Endothelial cell of umbilical vein (primary cell): ENCODE data around the gene DIP2A. TPM values are rescaled to one million over a fixed set of nuclear protein-coding genes. Genes with fewer than 3 reads are reported as not detected.
"Not testable (repeated sequence)": the region's sequence is repeated elsewhere in the genome, so short reads cannot be mapped to it uniquely, and the experiment has no call there.

ENCODE experiments used
- BruUV-seq: library from RNA; stranded (reverse); fragments of 400-500 nt; replicated peaks from 2 replicates; lab custom pipeline; 2021; lab: Mats Ljungman, UMichigan
- CTCF ChIA-PET: fragments of 300-600, 350-600 bp; sonication (Branson Sonifier 250); formaldehyde crosslinking; loops from one replicate; lab custom pipeline; 2021; ENCODE audit warnings: antibody characterized with exemption, inconsistent platforms; lab: Charles Lee
- POLR2A ChIA-PET: fragments of 300-600, 350-600 bp; sonication (Branson Sonifier 250); formaldehyde crosslinking; loops from one replicate; lab custom pipeline; 2021; ENCODE audit warnings: antibody characterized with exemption, inconsistent platforms; lab: Charles Lee
- DNase-seq: peaks from one replicate; pipeline ENCODE4 v3.0.0-alpha.2; 2011; ENCODE audit warnings: low read depth, low spot score
- FAIRE-seq: peaks from 2 replicates; lab custom pipeline; 2011; peaks lifted over from hg19 to GRCh38; lab: Jason Lieb, UNC
- H2AFZ ChIP-seq: 2 replicates; pipeline ENCODE4 v1.6.0; 2012; ENCODE audit warnings: low read depth, low read length, control low read depth, inconsistent platforms
- H3K27ac ChIP-seq: 2 replicates; pipeline ENCODE4 v1.5.1; 2011; ENCODE audit warnings: low read depth, mild to moderate bottlenecking, control low read depth, low read length, moderate library complexity; ENCODE audit not compliant: insufficient read depth
- H3K27me3 ChIP-seq, 2 experiments: 2 replicates each; pipeline versions ENCODE4 v1.6.0 to v1.6.1; 2011; ENCODE audit warnings: low read length in 2 of 2, mixed read lengths in 1 of 2; ENCODE audit not compliant: control insufficient read depth in 2 of 2, insufficient read depth in 2 of 2
- H3K36me3 ChIP-seq, 2 experiments: 2 replicates in 1 of 2; 3 replicates in 1 of 2; pipeline ENCODE4 v1.5.1; 2011; ENCODE audit warnings: low read length in 2 of 2, mild to moderate bottlenecking in 1 of 2, moderate library complexity in 1 of 2; ENCODE audit not compliant: control insufficient read depth in 2 of 2, insufficient read depth in 2 of 2; ENCODE audit errors: extremely low read depth in 1 of 2
- H3K4me1 ChIP-seq: 3 replicates; pipeline ENCODE4 v1.5.1; 2011; ENCODE audit warnings: mild to moderate bottlenecking, low read length; ENCODE audit not compliant: control insufficient read depth, insufficient read depth; ENCODE audit errors: extremely low read depth
- H3K4me2 ChIP-seq: 2 replicates; pipeline ENCODE4 v1.6.1; 2011; ENCODE audit warnings: low read length, control low read depth, mixed read lengths; ENCODE audit not compliant: insufficient read depth
- H3K4me3 ChIP-seq, 3 experiments: fragments of 200-600 bp in 1 of 3; sonication (generic), shearing (Covaris generic) in 1 of 3; replicated peaks in 1 of 3; 2 replicates each; pipeline ENCODE4 v1.5.1; 2011 to 2016; ENCODE audit warnings: control low read depth in 3 of 3, low read length in 3 of 3, mild to moderate bottlenecking in 2 of 3, inconsistent platforms in 1 of 3, low read depth in 1 of 3, moderate library complexity in 1 of 3; ENCODE audit not compliant: insufficient read depth in 1 of 3
- H3K79me2 ChIP-seq: 2 replicates; pipeline ENCODE4 v1.6.0; 2012; ENCODE audit warnings: low read length, inconsistent platforms; ENCODE audit not compliant: control insufficient read depth, insufficient read depth
- H3K9ac ChIP-seq: replicated peaks from 2 replicates; pipeline ENCODE3; 2011; ENCODE audit warnings: low read length, control low read depth; ENCODE audit not compliant: insufficient read depth; ENCODE audit errors: extremely low read depth
- H3K9me1 ChIP-seq: replicated peaks from 3 replicates; pipeline ENCODE4 v1.6.0; 2011; ENCODE audit warnings: mild to moderate bottlenecking, low read length; ENCODE audit not compliant: control insufficient read depth, insufficient read depth; ENCODE audit errors: extremely low read depth
- H3K9me3 ChIP-seq: replicated peaks from 2 replicates; pipeline ENCODE4 v1.5.1; 2012; ENCODE audit warnings: low read length, inconsistent platforms; ENCODE audit not compliant: control insufficient read depth, insufficient read depth
- H4K20me1 ChIP-seq: replicated peaks from 2 replicates; pipeline ENCODE3; 2011; ENCODE audit warnings: mild to moderate bottlenecking, low read length; ENCODE audit not compliant: control insufficient read depth, insufficient read depth; ENCODE audit errors: extremely low read depth
- EZH2 ChIP-seq: IDR thresholded peaks from 2 replicates; pipeline ENCODE4 v1.6.1; 2012; ENCODE audit warnings: borderline replicate concordance, low read depth, mild to moderate bottlenecking, moderate library complexity, low read length, inconsistent platforms; ENCODE audit not compliant: severe bottlenecking
- FOS ChIP-seq: IDR thresholded peaks from 2 replicates; pipeline ENCODE4 v1.6.1; 2011; ENCODE audit warnings: mild to moderate bottlenecking, low read length, moderate library complexity, borderline replicate concordance; ENCODE audit not compliant: insufficient read depth
- GATA2 ChIP-seq: IDR thresholded peaks from 2 replicates; pipeline ENCODE4 v1.7.0; 2011; ENCODE audit warnings: low read depth, mild to moderate bottlenecking, moderate library complexity, mixed read lengths, low read length; ENCODE audit not compliant: insufficient read length, insufficient read depth
- JUN ChIP-seq: IDR thresholded peaks from 2 replicates; pipeline ENCODE4 v1.6.1; 2011; ENCODE audit warnings: borderline replicate concordance, low read depth; ENCODE audit not compliant: insufficient read length, insufficient read depth
- MAX ChIP-seq: IDR thresholded peaks from 2 replicates; pipeline ENCODE4 v1.6.1; 2011; ENCODE audit not compliant: insufficient read depth, insufficient read length
- MYC ChIP-seq: IDR thresholded peaks from one replicate; pipeline ENCODE4 v1.6.1; 2011; ENCODE audit warnings: mild to moderate bottlenecking, low read depth, low read length
- POLR2A ChIP-seq: IDR thresholded peaks from 2 replicates; pipeline ENCODE4 v1.6.1; 2012; ENCODE audit warnings: low read depth, mild to moderate bottlenecking, control low read depth, low read length
- POLR2AphosphoS5 ChIP-seq: IDR thresholded peaks from 2 replicates; pipeline ENCODE4 v1.6.1; 2012; ENCODE audit warnings: low read depth, mild to moderate bottlenecking, control low read depth, low read length, moderate library complexity; ENCODE audit not compliant: insufficient read depth
- dilution Hi-C: fragments of 300-500 bp; cut with MboI; formaldehyde crosslinking; loops from one replicate; pipeline ENCODE4 v1.15.0; 2019; ENCODE audit warnings: low sequenced_read_pairs; ENCODE audit not compliant: extremely low pct_ligation_motif_present
- intact Hi-C: fragments of 100-400 bp; cut with micrococcal nuclease; formaldehyde crosslinking; loops from one replicate; pipeline ENCODE4 v1.10.0; 2022
- polyA plus RNA-seq, 4 experiments: library from polyadenylated mRNA; depleted of rRNA in 3 of 4; stranded (reverse) in 3 of 4; unstranded in 1 of 4; fragments of >200 nt; gene quantifications; 2 replicates each; pipeline versions ENCODE4 v1.2.1 to v1.2.3, GENCODE V29; 2011 to 2012; ENCODE audit warnings: missing spikeins in 1 of 4
- total RNA-seq: library from RNA; stranded (reverse); gene quantifications from 2 replicates; pipeline ENCODE4 v1.2.3, GENCODE V29; 2021
- TF ChIP-seq, protein P1 (sequence below), 2 donors: IDR thresholded peaks; 1 replicate in 1 of 2; 2 replicates in 1 of 2; pipeline ENCODE4 v1.5.1; 2011; ENCODE audit warnings: low read length in 2 of 2, mild to moderate bottlenecking in 2 of 2, moderate library complexity in 2 of 2, control low read depth in 1 of 2, inconsistent platforms in 1 of 2, low read depth in 1 of 2; ENCODE audit not compliant: insufficient read depth in 1 of 2; ENCODE audit errors: extremely low read depth in 1 of 2

Gene DIP2A
- total and polyA plus RNA-seq, 2 donors (not counting 3 experiments of a cell fraction or from before 2014, with no cell fraction given): 34.5 to 62.1 TPM

- no peaks in the 10 kb centered on the region for H3K27me3 ChIP-seq
- no peaks in the 10 kb centered on the region for H3K79me2 ChIP-seq
- peaks cover 2 to 3% of the 10 kb centered on the region in 2 experiments for H3K36me3 ChIP-seq
- dilution Hi-C loops (no loop called here), intact Hi-C loops (no loop called here)
- no peak for FAIRE-seq
- ChIA-PET POLR2A (no interaction called here), CTCF (no interaction called here)
- no peak for DNase-seq
- no peaks in the 10 kb centered on the region for H3K9me1 ChIP-seq
- no TSS peak for BruUV-seq
- H3K4me1 ChIP-seq: no peaks in the 10 kb centered on the region
- no peak overlapping the region for H3K27ac ChIP-seq
- H3K4me3 ChIP-seq: no peak overlapping the region
- H2AFZ ChIP-seq: no peak overlapping the region
- no peak for TF ChIP-seq POLR2AphosphoS5
- TF ChIP-seq FOS: no peak
- TF ChIP-seq GATA2: no peak
- TF ChIP-seq MAX: no peak
- no peak for TF ChIP-seq JUN
- no peak for TF ChIP-seq EZH2
- TF ChIP-seq, protein P1, sequence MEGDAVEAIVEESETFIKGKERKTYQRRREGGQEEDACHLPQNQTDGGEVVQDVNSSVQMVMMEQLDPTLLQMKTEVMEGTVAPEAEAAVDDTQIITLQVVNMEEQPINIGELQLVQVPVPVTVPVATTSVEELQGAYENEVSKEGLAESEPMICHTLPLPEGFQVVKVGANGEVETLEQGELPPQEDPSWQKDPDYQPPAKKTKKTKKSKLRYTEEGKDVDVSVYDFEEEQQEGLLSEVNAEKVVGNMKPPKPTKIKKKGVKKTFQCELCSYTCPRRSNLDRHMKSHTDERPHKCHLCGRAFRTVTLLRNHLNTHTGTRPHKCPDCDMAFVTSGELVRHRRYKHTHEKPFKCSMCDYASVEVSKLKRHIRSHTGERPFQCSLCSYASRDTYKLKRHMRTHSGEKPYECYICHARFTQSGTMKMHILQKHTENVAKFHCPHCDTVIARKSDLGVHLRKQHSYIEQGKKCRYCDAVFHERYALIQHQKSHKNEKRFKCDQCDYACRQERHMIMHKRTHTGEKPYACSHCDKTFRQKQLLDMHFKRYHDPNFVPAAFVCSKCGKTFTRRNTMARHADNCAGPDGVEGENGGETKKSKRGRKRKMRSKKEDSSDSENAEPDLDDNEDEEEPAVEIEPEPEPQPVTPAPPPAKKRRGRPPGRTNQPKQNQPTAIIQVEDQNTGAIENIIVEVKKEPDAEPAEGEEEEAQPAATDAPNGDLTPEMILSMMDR (IDR thresholded peaks at IDR 0.05; ENCODE audit: extremely low read depth in 1 of 2, insufficient read depth in 1 of 2, low read depth in 1 of 2, low read length in 2 of 2): no peak
- TF ChIP-seq MYC: no peak
- TF ChIP-seq POLR2A: no peak
- no peak overlapping the region for H3K9ac ChIP-seq
- no peaks in the 10 kb centered on the region for H3K9me3 ChIP-seq
- H3K4me2 ChIP-seq: no peak overlapping the region
- no peaks in the 10 kb centered on the region for H4K20me1 ChIP-seq
Measured at GRCh38 chr21:46448108-46448507, 10.6 kb upstream of the DIP2A start.

DNA sequence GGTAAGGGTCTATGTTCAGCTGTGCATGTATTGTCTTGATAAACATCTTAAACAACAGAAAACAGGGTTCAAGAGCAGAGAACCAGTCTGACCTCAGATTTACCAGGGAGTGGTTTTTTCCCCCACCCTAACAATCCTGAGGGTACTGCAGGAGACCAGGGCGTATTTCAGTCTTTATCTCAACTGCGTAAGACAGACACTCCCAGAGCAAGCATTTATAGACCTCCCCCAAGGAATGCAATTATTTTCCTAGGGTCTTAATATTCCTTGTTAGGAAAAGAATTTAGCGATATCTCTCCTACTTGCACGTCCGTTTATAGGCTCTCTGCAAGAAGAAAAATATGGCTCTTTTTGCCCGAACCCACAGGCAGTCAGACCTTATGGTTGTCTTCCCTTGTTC, 9.8 kb upstream of the DIP2A start:
- POLR2A ChIA-PET, H3K27ac ChIP-seq, H3K36me3 ChIP-seq, FAIRE-seq, H4K20me1 ChIP-seq, BruUV-seq, intact Hi-C loops, H3K4me2 ChIP-seq, H3K27me3 ChIP-seq, H3K79me2 ChIP-seq, H3K9me3 ChIP-seq, CTCF ChIA-PET, H3K9ac ChIP-seq, dilution Hi-C loops, H3K4me3 ChIP-seq, H3K9me1 ChIP-seq, DNase-seq, H2AFZ ChIP-seq, H3K4me1 ChIP-seq: not testable (repeated sequence)
